GM19193 (cell line): ENCODE results near the gene OBSCN.

ENCODE experiments used
- POLR2A ChIP-seq: IDR thresholded peaks from 4 replicates; pipeline ENCODE4 v1.6.1; 2011; ENCODE audit not compliant: insufficient read depth, insufficient read length; ENCODE audit errors: extremely low read depth

OBSCN gene

DNA sequence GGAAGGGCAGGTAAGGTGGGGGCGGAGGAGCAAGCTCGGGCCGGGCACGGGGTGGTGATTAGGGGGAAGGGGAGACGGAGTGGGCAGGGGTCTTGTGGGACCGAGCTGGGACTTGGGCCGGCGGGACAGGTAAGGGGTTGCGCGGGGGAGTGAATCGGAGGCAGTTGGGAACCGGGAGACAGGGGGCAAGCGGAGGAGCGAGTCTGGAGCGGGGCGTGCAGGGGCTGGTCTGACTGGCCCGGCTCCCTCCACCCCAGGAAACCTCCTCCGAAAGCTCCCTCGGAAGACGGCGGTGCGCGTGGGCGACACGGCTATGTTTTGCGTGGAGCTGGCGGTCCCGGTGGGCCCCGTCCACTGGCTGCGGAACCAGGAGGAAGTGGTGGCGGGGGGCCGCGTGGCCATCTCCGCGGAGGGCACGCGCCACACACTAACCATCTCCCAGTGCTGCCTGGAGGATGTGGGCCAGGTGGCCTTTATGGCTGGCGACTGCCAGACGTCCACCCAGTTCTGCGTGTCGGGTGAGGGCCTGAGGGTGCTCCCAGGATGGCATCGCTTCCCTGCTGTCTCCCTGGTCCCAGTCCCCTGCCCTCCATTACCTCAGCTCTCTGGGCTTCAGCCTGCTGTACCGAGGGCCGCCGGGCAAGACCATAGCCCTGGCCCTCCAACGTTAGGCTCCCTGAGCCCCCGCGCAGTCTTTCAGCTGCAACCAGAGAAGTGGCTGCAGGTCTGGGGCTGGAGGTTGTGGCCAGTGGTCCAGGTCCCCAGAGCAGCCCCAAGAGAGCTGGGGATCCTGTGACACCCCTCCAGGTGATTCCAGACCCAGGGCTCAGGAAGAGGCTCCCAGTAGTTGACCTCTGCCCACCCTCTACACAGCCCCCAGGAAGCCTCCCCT is 6.3 kb downstream of the OBSCN start:
- TF ChIP-seq POLR2A: no peak

DNA sequence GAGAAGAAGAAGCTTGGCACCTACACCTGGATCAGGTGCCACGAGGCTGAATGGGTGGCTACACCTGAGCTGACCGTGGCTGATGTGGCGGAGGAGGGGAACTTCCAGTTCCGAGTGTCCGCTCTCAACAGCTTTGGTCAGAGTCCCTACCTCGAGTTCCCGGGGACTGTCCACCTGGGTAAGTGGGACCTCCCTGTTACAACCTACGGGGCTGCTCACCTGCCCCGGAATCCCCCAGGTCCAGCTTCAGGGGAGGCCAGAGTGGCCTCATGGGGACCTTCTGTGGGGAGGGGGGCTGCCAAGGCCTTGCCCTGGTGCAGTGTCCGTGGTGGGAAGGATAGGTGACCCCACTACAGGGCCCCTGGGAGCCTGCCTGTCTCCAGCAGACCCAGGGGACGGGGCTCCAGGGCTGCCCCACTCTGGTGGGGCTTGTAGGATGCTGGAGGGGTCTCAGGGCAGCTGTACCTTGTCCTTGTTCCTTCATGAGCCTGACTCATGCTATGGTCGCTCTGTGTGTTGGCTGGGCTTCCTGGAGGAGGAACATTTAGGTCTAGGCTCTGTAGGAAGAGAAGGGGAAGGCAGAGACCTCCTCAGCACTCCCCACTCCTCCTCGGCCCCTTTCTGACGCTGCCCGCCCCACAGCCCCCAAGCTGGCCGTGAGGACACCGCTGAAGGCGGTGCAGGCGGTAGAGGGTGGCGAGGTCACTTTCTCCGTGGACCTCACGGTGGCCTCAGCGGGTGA is 7.2 kb downstream of the OBSCN start:
- TF ChIP-seq POLR2A: no peak

DNA sequence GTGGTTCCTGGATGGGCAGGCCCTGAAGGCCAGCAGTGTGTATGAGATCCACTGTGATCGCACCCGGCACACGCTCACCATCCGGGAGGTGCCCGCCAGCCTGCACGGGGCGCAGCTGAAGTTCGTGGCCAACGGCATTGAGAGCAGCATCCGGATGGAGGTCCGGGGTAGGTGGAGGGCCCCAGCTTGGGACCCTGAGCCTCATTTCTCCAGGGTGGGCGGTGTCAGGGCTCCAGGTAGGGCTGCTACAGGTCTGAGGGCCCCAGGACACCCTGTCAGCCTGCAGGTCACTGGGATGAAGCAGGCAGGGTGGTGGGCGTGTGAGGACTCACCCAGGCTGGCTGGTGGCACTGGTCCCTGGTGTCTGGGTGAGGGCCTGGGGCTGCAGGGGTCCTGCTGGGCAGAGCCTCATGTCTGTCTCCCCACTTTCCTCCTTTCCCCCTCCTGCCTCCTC is 7.8 kb downstream of the OBSCN start:
- TF ChIP-seq POLR2A: no peak

DNA sequence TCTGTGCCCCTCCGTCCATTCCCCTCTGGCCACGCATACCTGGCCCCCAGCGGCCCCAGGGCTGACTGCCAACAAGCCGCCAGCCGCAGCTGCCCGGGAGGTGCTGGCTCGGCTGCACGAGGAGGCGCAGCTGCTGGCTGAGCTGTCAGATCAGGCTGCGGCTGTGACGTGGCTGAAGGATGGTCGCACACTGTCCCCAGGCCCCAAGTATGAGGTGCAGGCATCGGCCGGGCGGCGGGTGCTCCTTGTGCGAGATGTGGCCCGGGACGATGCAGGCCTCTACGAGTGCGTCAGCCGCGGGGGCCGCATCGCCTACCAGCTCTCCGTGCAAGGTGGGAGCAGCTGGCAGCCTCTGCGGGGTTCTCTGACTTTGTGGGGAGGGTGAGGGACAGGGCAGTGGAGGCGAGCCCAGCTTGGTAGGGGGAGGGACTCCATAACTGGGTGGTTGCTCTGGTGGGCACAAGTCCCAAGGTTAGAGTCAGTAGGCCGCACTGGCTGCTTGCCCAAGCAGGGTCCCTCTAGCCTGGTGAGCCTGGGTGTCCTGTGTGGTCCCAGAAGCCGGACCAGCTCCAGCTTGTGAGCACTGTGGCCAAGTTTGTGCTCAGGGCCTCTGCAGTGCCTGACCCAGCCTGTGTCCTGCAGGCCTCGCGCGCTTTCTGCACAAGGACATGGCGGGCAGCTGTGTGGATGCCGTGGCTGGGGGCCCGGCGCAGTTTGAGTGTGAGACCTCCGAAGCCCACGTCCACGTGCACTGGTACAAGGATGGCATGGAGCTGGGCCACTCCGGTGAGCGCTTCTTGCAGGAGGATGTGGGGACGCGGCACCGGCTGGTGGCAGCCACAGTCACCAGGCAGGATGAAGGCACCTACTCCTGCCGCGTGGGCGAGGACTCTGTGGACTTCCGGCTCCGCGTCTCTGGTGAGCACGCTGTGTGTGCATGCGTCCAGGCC is 8.8 kb downstream of the OBSCN start:
- TF ChIP-seq POLR2A: no peak

DNA sequence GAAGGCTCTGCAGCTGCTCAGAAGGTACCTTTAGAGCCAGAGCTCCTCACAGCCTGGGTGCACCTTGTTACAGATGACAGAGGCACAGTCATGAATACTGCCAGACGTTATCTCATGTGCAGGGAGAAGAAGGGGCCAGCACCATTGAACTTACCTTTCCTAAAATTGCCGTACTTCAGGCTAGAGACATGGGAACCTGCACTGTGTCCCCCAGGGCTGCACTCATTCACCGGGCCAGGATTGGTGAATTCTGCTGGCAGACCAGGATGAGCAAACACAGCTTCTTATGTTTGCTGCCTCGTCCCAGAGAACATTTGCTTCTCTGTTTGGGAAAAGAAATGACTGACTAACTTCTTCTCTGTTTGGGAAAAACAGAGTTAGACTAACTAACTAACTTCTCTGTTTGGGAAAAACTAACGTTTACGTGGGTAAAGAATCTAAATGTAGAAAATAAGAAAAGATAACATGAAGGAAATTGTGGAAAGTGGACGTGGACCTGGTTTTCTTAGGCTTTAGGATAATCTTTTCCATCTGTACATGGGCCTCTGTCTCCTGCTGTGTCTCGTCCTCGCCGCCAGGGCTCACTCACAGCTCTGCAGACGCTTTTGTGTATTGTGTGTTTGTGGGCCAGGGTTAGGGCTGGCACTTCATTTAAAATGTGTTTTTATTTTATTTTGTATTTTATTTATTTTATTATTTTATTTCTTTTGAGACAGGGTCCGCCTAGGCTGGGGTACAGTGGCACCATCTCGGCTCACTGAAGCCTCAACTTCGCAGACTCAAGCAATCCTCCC is 9.9 kb downstream of the OBSCN start:
- no peak for TF ChIP-seq POLR2A

DNA sequence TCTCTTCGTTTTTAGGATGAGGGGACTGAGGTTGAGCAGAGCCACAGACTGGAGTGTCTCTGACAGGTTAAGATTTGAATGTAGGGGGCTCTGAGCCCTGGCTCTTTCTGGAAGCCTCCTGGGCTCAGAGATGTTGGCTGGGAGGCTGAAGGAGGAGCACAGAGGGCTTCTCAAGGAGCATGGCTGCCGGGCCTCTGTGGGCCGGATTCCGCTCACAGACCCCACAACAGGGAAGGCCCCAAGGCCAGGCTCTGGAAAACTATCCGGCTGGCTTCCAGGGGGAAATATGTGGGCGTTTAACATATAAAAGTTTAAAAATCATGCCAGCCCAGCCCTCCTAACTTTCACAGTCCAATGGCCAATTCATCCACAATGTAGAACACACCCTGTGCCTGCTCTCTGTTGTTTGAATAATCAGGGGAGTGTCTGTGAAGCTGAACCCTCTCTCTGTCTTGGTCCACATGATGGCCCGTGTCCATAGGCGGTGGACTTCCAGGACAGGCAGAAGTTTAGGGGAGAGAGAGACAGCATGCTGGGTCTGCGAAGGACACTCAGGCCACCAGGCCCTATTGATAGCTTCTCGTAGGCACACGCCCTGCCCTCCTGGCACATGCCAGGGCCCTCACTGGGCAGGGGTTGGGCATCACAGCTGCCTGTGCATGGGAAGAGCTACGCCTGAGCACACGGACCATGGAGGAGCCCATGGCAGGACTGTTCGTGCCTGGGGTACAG is 10.8 kb downstream of the OBSCN start:
- TF ChIP-seq POLR2A: no peak

DNA sequence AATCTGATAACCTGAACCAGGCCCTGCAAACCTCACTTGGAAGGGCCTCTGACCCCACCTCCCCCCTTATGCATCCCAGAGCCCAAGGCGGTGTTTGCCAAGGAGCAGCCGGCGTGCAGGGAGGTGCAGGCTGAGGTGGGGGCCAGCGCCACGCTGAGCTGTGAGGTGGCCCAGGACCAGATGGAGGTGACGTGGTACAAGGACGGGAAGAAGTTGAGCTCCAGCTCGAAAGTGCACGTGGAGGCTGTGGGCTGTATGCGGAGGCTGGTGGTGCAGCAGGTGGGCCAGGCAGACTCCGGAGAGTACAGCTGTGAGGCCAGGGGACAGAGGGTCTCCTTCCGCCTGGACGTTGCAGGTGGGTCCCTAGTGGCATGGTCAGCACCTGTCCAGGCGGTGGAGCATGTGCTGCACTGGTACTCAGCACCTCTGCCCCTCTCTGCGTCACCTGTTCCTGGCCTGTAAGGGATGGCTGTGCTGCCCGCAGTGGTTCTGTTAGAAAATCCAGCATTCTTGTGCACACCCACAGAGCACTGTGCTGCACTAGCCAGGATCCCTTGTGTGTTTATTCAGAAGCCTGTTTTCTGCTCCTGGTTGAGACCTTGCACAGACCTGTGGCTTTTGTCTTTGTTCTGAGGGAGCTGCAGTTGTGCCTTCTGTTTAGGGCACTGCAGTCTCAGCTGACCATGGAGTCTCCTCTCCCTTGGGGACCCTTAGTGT is 11.6 kb downstream of the OBSCN start:
- no peak for TF ChIP-seq POLR2A

DNA sequence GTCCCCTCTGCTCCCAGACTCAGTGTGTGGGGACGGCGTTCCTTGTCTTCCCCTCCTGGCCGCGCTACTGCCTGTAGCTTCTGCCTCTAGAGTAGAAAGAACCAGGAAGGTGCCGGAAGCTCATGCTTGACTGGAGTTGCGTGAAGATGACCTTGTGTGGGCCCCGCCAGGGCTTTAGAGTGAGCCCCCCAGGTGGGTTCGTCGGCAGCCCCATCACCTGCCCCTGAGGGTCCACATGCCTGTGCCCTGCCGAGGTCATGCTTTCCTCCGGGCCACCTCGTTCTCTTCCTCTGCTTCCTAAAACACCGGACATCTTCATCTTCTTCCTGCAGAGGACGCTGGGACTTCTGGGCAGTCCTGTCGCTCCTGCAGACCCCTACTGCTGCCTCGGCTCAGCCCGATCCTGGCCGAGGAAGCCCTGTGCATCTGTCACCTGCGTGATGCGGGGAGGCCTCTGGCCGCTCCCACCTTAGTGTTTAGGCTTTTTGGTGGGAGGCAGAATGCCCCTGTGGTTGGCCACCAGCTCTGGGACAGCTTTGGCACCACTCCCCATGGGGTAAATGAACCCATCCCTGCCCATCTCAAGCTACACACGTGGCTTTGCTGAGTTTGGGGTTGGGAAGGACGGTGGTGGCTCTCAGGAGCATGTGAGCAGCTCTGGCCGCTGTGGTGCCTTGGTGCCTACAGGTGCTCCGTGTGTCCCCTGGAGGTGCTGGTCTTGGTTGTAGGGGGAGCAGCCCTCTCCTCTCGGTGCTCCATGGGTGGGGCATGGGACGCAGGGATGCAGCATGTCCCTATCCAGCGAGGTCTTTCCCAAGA is 12.3 kb downstream of the OBSCN start:
- TF ChIP-seq POLR2A: no peak

DNA sequence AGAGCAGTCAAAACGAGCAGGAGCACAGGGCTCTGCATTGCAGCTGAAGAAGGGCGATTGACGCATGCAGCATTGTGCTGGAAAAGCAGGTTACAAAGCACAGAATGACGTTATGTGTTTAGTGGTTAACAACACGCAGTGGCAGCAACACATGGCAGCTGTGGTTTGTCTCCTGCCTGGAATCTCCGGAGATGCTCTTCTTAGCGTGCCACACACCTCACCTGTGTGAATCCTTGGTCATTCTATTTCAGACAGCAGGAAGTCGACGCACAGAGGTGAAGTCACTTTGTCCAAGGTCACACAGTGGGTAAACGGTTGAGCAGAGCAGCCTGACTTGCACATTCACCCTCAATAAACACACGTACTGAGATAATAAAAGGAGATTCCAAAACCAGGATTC is 14.7 kb downstream of the OBSCN start:
- TF ChIP-seq POLR2A: no peak

DNA sequence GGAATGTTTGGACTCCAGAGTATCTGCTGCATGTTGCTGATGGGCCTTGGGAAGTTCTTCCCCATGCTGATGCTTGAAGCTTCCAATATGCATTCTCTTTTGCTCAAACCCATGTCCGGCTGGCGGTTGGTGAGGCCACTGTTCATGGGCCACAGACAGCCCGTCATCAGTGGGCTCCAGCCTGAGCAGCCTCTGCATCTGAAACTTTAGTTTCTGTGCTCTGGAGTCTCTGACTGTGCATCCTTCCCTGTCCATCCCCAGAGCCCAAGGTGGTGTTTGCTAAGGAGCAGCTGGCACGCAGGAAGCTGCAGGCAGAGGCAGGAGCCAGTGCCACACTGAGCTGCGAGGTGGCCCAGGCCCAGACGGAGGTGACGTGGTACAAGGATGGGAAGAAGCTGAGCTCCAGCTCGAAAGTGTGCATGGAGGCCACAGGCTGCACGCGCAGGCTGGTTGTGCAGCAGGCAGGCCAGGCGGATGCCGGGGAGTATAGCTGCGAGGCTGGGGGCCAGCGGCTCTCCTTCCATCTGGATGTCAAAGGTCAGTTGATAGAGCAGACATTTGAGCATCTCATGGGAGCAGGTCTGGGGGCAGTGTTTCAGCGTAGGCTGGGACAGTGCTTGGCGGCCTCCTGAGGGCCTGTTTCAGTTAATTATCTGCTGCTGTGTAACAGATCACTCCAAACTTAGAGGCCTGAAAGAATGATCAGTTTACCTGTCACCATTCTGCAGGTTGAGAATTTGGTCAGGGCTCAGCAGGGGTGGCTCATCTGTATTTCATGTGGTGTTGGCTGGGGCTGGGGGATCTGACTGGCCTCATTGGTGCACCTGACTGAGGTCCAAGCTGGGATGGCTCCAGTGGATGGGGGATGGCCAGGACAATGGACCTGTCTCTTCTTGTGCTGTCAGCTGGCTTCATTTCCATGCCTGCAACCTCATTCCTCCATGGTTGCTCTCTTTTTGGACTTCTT is 16.6 kb downstream of the OBSCN start:
- no peak for TF ChIP-seq POLR2A

DNA sequence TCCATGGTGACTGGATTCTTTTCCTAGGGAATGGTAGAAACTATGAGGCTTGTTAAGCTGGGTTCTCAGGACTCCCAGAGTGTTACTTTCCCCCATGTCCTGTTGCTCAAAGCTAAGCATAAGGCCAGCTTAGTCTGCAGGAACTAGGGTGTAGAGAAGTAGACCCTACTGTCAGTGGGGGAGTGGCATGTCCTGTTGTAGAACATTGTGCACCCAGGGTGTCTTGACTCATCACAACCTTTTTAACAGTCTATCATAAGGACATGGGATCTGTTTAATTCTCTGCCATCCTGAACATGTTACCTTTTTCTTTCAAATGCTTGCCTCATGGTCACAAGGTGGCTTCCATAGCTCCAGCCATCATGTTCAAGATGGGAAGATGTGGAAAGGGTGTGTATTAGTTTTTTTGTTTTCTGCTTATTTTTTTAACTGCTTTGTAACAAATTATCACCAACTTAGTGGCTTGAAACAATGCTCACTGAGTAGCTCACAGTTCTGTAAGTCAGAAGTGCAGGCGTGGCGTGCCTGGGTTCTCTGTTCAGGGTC is 17.4 kb downstream of the OBSCN start:
- TF ChIP-seq POLR2A: no peak

DNA sequence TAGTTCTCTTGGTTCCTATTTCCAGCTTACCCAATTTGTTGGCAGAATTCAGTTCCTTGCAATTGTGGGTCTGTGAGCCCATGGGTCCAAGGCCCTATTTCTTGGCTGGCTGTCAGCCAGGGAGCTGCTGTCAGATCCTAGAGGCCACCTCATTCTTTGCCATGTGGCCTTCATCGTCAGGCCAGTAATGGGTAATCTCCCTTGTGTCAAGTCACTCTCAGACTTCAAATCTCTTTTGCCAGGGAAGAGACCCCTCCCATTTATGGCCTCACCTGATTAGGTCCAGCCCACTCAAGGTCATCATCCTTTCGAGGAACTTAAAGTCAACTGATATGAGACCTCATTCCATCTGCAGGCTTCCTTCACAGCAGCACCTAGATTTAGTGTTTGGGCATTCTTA is 17.9 kb downstream of the OBSCN start:
- TF ChIP-seq POLR2A: no peak
